AG04450 (cell line): Measurements from ENCODE around the gene GMDS. TPM values are rescaled to one million over a fixed set of nuclear protein-coding genes. Genes with fewer than 3 reads are reported as not detected.

Source experiments
- CTCF ChIA-PET: fragments of 300-600, 350-600 bp; formaldehyde crosslinking; extraction: SDS; loops from one replicate; lab custom pipeline; 2022; ENCODE audit warnings: antibody characterized with exemption, inconsistent platforms; lab: Charles Lee
- POLR2A ChIA-PET: fragments of 350-600 bp; formaldehyde crosslinking; extraction: SDS; loops from one replicate; lab custom pipeline; 2021; ENCODE audit warnings: antibody characterized with exemption, inconsistent platforms; lab: Yijun Ruan, JAX
- DNase-seq: peaks from one replicate; pipeline ENCODE4 v3.0.0-alpha.2; 2011; ENCODE audit warnings: low read depth, low spot score
- H3K27ac ChIP-seq: one replicate; pipeline ENCODE4 v1.5.1; 2012; ENCODE audit warnings: low read depth, low read length, control low read depth
- H3K27me3 ChIP-seq: one replicate; pipeline ENCODE4 v1.6.0; 2012; ENCODE audit warnings: low read length; ENCODE audit not compliant: control insufficient read depth, insufficient read depth
- H3K4me3 ChIP-seq: 2 replicates; pipeline ENCODE4 v1.5.1; 2011; ENCODE audit warnings: mild to moderate bottlenecking, low read depth, low read length, control low read depth
- H3K9me3 ChIP-seq: 2 replicates; pipeline ENCODE4 v1.5.1; 2012; ENCODE audit warnings: low read length; ENCODE audit not compliant: control insufficient read depth, insufficient read depth
- polyA plus RNA-seq: library from polyadenylated mRNA; depleted of rRNA; stranded (reverse); fragments of >200 nt; gene quantifications from 2 replicates; pipeline ENCODE4 v1.2.3, GENCODE V29; 2011
- TF ChIP-seq, protein P1 (sequence below): IDR thresholded peaks from 2 replicates; pipeline ENCODE4 v1.5.1; 2011; ENCODE audit warnings: low read depth, low read length, control low read depth, inconsistent platforms

GMDS gene
- polyA plus RNA-seq, 1 experiment = 26.4 TPM

DNA sequence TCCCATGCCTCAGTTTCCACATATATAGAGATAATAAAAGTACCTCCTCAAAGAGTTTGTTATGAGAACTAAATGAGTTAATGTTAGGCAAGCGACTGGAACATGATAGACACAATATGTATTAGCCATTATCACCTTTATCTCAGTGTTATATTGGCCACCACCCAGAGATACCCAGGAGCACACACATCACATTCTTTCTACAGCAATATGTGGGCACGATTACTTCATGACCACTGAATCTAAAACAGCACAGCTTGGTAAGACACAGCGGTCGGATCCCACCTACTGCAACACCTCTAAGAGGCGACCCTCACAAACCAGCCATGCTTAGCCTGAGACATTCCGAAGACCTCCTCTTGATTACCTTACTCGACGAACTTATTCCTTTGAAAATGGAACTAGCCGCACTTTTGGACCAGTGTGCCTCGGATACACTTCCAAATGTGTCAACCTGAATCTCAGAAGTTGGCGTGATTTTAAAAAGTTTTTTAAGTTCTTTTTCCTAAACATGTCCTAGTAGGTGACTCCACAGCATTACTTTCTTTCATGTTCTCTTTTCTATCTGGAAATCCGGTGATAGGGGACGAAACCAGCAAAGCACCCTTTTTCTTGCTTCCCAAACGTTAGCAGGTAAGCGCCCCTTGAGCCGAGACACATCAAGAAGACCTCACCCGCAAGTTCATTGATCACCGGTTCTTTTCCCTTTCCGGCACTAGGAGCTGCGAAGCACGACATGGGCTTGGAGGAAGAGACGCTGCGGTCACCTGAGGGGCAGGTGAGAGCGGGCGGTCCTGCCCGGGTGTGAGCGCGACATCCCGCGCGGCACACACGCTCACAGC lies 923 bp downstream of the GMDS start:
- TF ChIP-seq, protein P1, sequence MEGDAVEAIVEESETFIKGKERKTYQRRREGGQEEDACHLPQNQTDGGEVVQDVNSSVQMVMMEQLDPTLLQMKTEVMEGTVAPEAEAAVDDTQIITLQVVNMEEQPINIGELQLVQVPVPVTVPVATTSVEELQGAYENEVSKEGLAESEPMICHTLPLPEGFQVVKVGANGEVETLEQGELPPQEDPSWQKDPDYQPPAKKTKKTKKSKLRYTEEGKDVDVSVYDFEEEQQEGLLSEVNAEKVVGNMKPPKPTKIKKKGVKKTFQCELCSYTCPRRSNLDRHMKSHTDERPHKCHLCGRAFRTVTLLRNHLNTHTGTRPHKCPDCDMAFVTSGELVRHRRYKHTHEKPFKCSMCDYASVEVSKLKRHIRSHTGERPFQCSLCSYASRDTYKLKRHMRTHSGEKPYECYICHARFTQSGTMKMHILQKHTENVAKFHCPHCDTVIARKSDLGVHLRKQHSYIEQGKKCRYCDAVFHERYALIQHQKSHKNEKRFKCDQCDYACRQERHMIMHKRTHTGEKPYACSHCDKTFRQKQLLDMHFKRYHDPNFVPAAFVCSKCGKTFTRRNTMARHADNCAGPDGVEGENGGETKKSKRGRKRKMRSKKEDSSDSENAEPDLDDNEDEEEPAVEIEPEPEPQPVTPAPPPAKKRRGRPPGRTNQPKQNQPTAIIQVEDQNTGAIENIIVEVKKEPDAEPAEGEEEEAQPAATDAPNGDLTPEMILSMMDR = no peak
- H3K9me3 ChIP-seq = no peaks in the 10 kb centered on the region
- no peak for DNase-seq
- ChIA-PET CTCF (no interaction called here), POLR2A (interaction anchor here (0.6 kb wide), 1 partner anchor 24 kb away, joined by 3 read pairs; no protein-coding TSS in a partner anchor)
- no peaks in the 10 kb centered on the region for H3K27me3 ChIP-seq
- H3K4me3 ChIP-seq = peak overlapping the region; percentile 83
- no peak overlapping the region for H3K27ac ChIP-seq

DNA sequence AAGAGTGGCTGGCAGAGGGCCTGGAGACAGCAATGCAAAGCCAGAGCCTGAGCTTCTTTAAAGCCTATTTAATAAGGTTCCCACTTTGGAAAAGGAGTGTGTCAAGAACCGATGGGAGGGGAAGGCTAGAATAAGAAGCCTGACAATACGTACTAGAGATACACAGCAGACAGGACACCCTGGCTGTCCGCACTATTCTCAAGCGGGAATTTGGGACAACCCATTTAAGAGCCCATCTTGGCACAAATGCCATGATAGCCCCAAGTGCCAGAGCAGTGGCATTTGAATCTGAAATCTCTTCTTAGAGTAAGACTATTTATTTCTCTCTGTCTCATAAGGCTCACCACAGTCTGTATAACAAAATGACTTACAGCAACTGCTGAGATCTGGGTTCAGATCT lies 3.1 kb downstream of the GMDS start:
- H3K27ac ChIP-seq = no peak overlapping the region
- no peak for DNase-seq
- no peaks in the 10 kb centered on the region for H3K9me3 ChIP-seq
- no peak overlapping the region for H3K4me3 ChIP-seq
- ChIA-PET CTCF (no interaction called here), POLR2A (no interaction called here)
- no peaks in the 10 kb centered on the region for H3K27me3 ChIP-seq
- TF ChIP-seq, protein P1 = no peak

DNA sequence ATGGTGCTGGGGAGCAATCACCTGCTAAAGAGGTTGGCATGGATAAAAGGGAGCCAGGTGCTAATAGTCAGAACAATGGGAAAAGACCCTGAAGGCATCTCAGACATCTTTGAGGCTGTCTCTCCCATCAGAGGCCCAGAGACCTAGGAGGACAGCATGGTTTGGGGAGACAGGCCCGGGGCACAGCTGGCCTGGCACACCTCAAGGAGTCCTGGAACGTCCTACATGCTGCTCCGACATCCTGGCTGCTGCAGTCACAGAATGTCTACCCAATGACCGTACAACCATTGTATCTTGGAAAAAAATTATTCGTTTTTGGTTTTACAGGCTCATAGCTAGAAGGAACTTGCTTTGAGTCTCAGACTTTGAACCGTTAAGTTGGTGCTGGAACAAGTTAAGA lies 4.4 kb downstream of the GMDS start:
- no peaks in the 10 kb centered on the region for H3K27me3 ChIP-seq
- TF ChIP-seq, protein P1 = no peak
- DNase-seq = no peak
- no peak overlapping the region for H3K27ac ChIP-seq
- ChIA-PET CTCF (no interaction called here), POLR2A (no interaction called here)
- no peak overlapping the region for H3K4me3 ChIP-seq
- no peaks in the 10 kb centered on the region for H3K9me3 ChIP-seq

DNA sequence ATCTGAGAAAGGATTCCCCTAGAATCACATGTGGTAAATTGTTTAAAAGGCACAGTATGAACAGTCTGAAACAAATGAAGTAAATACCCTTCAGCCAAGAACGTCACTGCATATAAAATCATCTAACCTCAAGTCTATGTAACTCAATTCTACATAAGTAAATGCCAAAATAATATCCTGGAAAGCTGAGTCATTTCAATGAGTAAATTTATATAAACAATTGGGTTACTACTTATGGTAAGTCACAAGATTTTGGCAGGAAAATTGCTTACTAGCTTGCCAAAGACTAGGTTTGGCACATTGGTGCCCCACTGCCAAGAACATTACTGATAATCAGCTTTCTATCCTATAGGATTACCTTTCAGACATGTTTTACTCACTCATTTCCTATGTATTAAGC lies 8.4 kb downstream of the GMDS start:
- ChIA-PET CTCF (interaction anchor here (0.7 to 0.8 kb wide), 2 partner anchors 117 to 677 kb away, joined by 3 to 4 read pairs; no protein-coding TSS in a partner anchor), POLR2A (no interaction called here)
- peak; percentile 78 for DNase-seq
- Histone ChIP-seq H3K9me3 (no peaks in the 10 kb centered on the region), H3K4me3 (no peak overlapping the region), H3K27me3 (no peaks in the 10 kb centered on the region), H3K27ac (peak overlapping the region; percentile 43)
- TF ChIP-seq, protein P1 = no peak
